Measurements from ENCODE around the gene LRCOL1. TPM values are rescaled to one million over a fixed set of nuclear protein-coding genes. Genes with fewer than 3 reads are reported as not detected.

LRCOL1 gene
- total and polyA plus RNA-seq, 11 donors, result not detected

- DNase-seq, result no peak
- no peak overlapping the region for H3K27ac ChIP-seq
- intact Hi-C loops (cut with DNase I), result no loop called here
- no peaks in the 10 kb centered on the region for H3K4me1 ChIP-seq
- peaks cover 0 to 69% (median 46%) of the 10 kb centered on the region in 9 donors for H3K36me3 ChIP-seq
- 81 to 91% (median 85%) methylated on average over 11 of the region's 11 CpGs for WGBS, 4 donors
- TF ChIP-seq POLR2A (IDR thresholded peaks at IDR 0.05), result no peak
- H3K4me3 ChIP-seq, result no peak overlapping the region
- H3K9me3 ChIP-seq, result no peaks in the 10 kb centered on the region
- H3K27me3 ChIP-seq, result no peaks in the 10 kb centered on the region
- no peak for ATAC-seq
Measured at GRCh38 chr12:132578826-132579225, 31.6 kb downstream of the LRCOL1 start.

- DNase-seq (no peak), ATAC-seq (no peak)
- Histone ChIP-seq H3K27ac (no peak overlapping the region), H3K4me3 (no peak overlapping the region), H3K27me3 (no peaks in the 10 kb centered on the region), H3K9me3 (no peaks in the 10 kb centered on the region), H3K4me1 (no peaks in the 10 kb centered on the region), H3K36me3 (peaks cover 0 to 74% (median 49%) of the 10 kb centered on the region in 9 donors)
- WGBS, 4 donors, result 86 to 96% (median 88%) methylated on average over 8 to 11 of the region's 11 CpGs
- intact Hi-C loops (cut with DNase I), result no loop called here
- TF ChIP-seq POLR2A (IDR thresholded peaks at IDR 0.05) (no peak), CTCF (IDR thresholded peaks at IDR 0.05) (no peak)
Measured at GRCh38 chr12:132578118-132578517, 32.3 kb downstream of the LRCOL1 start.

- peaks cover 0 to 74% (median 49%) of the 10 kb centered on the region in 9 donors for H3K36me3 ChIP-seq
- WGBS, 4 donors, result 90 to 94% (median 93%) methylated on average over 14 to 22 of the region's 22 CpGs
Measured at GRCh38 chr12:132577191-132577920, 33.0 kb downstream of the LRCOL1 start.

GRCh38 chr12:132576701-132577100 is 33.7 kb downstream of the LRCOL1 start:
- WGBS, 4 donors, result 96 to 98% (median 98%) methylated on average over 6 to 12 of the region's 12 CpGs
- no peaks in the 10 kb centered on the region for H3K27me3 ChIP-seq
- peaks cover 0 to 80% (median 49%) of the 10 kb centered on the region in 9 donors for H3K36me3 ChIP-seq
- no peak overlapping the region for H3K4me3 ChIP-seq
- no peaks in the 10 kb centered on the region for H3K4me1 ChIP-seq
- intact Hi-C loops (cut with DNase I), result no loop called here
- H3K27ac ChIP-seq, result no peak overlapping the region
- H3K9me3 ChIP-seq, result no peaks in the 10 kb centered on the region
- no peak for DNase-seq
- no peak for TF ChIP-seq CTCF (IDR thresholded peaks at IDR 0.05)
- TF ChIP-seq POLR2A (IDR thresholded peaks at IDR 0.05), result no peak
- no peak for ATAC-seq

More at GRCh38 chr12:132577191-132577920, 33.0 kb downstream of the LRCOL1 start:
- intact Hi-C loops (cut with DNase I), result no loop called here
- Histone ChIP-seq H3K4me3 (no peak overlapping the region), H3K27ac (no peak overlapping the region), H3K27me3 (no peaks in the 10 kb centered on the region), H3K9me3 (no peaks in the 10 kb centered on the region), H3K4me1 (no peaks in the 10 kb centered on the region)
- ATAC-seq, result no peak
- no peak for DNase-seq
- no peak for TF ChIP-seq POLR2A (IDR thresholded peaks at IDR 0.05)
- TF ChIP-seq CTCF (IDR thresholded peaks at IDR 0.05), result no peak
